Caki2 (cell line): Measurements from ENCODE around the gene PCDH15. TPM values are rescaled to one million over a fixed set of nuclear protein-coding genes. Genes with fewer than 3 reads are reported as not detected.

Experiments used
- DNase-seq: peaks from one replicate; pipeline ENCODE4 v3.0.0-alpha.2; 2015; ENCODE audit warnings: low read depth
- in situ Hi-C: cut with HindIII; loops from 2 replicates; pipeline ENCODE4 v1.10.0; 2016; ENCODE audit warnings: low sequenced_read_pairs, low pct_unique_long_range_greater_than_20kb, mixed read lengths
- total RNA-seq: library from RNA; depleted of rRNA; stranded (reverse); fragments of >200 nt; shearing (Covaris generic); gene quantifications from 2 replicates; pipeline ENCODE4 v1.2.3, GENCODE V29; 2014; ENCODE audit warnings: low replicate concordance

The PCDH15 gene
- total RNA-seq, 1 experiment from 2014 or later, result not detected

- in situ Hi-C loops, result no loop called here
- peak; percentile 70 for DNase-seq
Observed at GRCh38 chr10:54284526-54285193, 516.4 kb downstream of the PCDH15 start.

GRCh38 chr10:54282012-54282411 lies 519.0 kb downstream of the PCDH15 start:
- no peak for DNase-seq
- in situ Hi-C loops, result no loop called here

GRCh38 chr10:54266395-54266794 lies 534.6 kb downstream of the PCDH15 start:
- in situ Hi-C loops, result no loop called here

GRCh38 chr10:54262726-54263125 lies 538.3 kb downstream of the PCDH15 start:
- no peak for DNase-seq
- in situ Hi-C loops, result no loop called here

More at GRCh38 chr10:54266395-54266794, 534.6 kb downstream of the PCDH15 start:
- no peak for DNase-seq

GRCh38 chr10:54259104-54259503 lies 541.9 kb downstream of the PCDH15 start:
- no peak for DNase-seq
- in situ Hi-C loops, result no loop called here

GRCh38 chr10:54234832-54235231 lies 566.2 kb downstream of the PCDH15 start:
- DNase-seq, result no peak
- in situ Hi-C loops, result no loop called here

- DNase-seq, result no peak
- in situ Hi-C loops, result no loop called here
Observed at GRCh38 chr10:54203401-54203800, 597.6 kb downstream of the PCDH15 start.

GRCh38 chr10:54198051-54198450 lies 603.0 kb downstream of the PCDH15 start:
- DNase-seq, result no peak
- in situ Hi-C loops, result no loop called here

- in situ Hi-C loops, result no loop called here
- DNase-seq, result no peak
Observed at GRCh38 chr10:54194806-54195205, 606.2 kb downstream of the PCDH15 start.

GRCh38 chr10:54159924-54160323 lies 641.1 kb downstream of the PCDH15 start:
- in situ Hi-C loops, result no loop called here
- no peak for DNase-seq

- DNase-seq, result no peak
Observed at GRCh38 chr10:54148508-54148907, 652.5 kb downstream of the PCDH15 start.

GRCh38 chr10:54139819-54140428 lies 661.1 kb downstream of the PCDH15 start:
- in situ Hi-C loops, result no loop called here
- peak; percentile 11 for DNase-seq

More at GRCh38 chr10:54148508-54148907, 652.5 kb downstream of the PCDH15 start:
- in situ Hi-C loops, result no loop called here

GRCh38 chr10:54137396-54137795 lies 663.6 kb downstream of the PCDH15 start:
- DNase-seq, result no peak
- in situ Hi-C loops, result no loop called here

- in situ Hi-C loops, result no loop called here
- no peak for DNase-seq
Observed at GRCh38 chr10:54133203-54133602, 667.8 kb downstream of the PCDH15 start.

- in situ Hi-C loops, result no loop called here
- no peak for DNase-seq
Observed at GRCh38 chr10:54131833-54132232, 669.2 kb downstream of the PCDH15 start.

- no peak for DNase-seq
- in situ Hi-C loops, result no loop called here
Observed at GRCh38 chr10:54130394-54130793, 670.6 kb downstream of the PCDH15 start.

- DNase-seq, result no peak
- in situ Hi-C loops, result no loop called here
Observed at GRCh38 chr10:54125098-54125747, 675.8 kb downstream of the PCDH15 start.

- in situ Hi-C loops, result no loop called here
- DNase-seq, result no peak
Observed at GRCh38 chr10:54124209-54124885, 676.7 kb downstream of the PCDH15 start.

- in situ Hi-C loops, result no loop called here
- peak; percentile 1 for DNase-seq
Observed at GRCh38 chr10:54120806-54121205, 680.2 kb downstream of the PCDH15 start.
